Measurements from ENCODE around the gene KCNN3. TPM values are rescaled to one million over a fixed set of nuclear protein-coding genes. Genes with fewer than 3 reads are reported as not detected.

The KCNN3 gene
- total RNA-seq, 2 donors from 2014 or later, result 0.10 to 0.42 TPM

DNA sequence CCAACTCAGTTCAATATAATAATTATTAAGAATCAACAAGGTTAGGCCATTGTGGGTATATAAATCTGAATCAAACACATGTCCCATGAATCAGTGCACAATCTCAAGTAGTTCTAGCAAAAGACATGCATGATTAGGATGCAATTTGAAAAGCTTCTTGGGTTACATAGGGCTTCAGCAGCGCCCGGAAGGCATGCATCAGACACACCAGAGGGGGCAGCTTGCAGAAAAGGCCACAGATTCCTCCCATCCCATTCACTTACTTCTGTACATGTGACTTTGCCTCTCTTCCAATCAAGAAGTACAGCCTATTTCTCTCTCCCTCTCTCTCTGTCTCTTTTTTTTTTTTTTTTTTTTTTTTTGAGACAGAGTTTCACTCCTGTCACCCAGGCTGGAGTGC, 91.8 kb downstream of the KCNN3 start:
- ATAC-seq (replicated peaks in 1 of 2) (no peak), DNase-seq (no peak)
- H3K27me3 Mint-ChIP-seq (ENCODE audit: low read depth), result no peaks in the 10 kb centered on the region
- peaks cover 0 to 4% of the 10 kb centered on the region in 2 donors for H3K9me3 Mint-ChIP-seq
- H3K4me1 Mint-ChIP-seq (ENCODE audit: low read depth), result peaks cover 20% of the 10 kb centered on the region
- peaks cover 3 to 5% of the 10 kb centered on the region in 2 donors for H3K36me3 Mint-ChIP-seq (ENCODE audit: insufficient read depth in 2 of 2)
- no peak overlapping the region for H3K27ac Mint-ChIP-seq
- no peak overlapping the region for H3K4me3 Mint-ChIP-seq

DNA sequence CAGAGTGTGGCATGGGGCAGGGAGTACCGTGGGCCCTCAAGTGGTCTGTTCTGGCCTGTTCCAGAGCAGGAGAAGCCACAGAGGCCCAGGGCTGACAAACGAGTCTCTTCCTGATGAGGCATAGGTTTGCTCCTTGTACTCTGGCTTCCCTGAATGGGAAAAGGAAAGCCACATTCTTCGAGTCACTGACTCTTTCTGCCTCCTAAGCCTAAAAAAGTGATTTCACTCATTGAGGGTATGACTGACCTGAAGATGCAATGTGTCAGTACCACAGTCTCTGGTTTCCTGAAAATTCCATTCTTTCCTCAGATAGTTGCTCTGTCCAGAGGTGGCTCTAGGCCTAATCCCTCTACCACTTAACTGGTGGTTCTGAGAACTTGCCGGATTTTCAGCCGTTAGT, 92.3 kb downstream of the KCNN3 start:
- ATAC-seq (replicated peaks in 1 of 2), result peak in 1 of 2 donors; percentile 5
- Mint-ChIP-seq H3K27me3 (ENCODE audit: low read depth) (no peaks in the 10 kb centered on the region), H3K27ac (no peak overlapping the region), H3K36me3 (ENCODE audit: insufficient read depth in 2 of 2) (peaks cover 3 to 5% of the 10 kb centered on the region in 2 donors), H3K4me3 (no peak overlapping the region), H3K9me3 (peaks cover 0 to 4% of the 10 kb centered on the region in 2 donors), H3K4me1 (ENCODE audit: low read depth) (peaks cover 22% of the 10 kb centered on the region)
- DNase-seq, result no peak

DNA sequence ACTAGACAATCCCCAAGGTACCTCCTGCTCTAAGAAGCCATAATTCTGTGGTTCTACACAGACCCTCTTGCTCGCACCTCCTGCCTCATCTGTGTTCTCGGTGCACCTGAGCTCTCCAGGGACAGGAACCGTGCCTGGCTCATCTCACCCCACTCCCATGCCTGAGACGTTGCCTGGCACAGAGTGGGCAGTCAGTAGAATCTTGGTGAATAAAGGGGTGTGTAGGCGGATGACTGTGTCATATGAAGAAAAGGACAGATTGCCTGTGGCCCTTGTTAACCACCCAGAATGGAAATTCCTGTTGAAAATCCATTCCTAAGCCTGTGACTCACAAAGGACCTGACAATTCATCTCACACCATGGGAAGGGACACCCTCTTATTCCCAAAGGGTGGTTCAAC, 92.9 kb downstream of the KCNN3 start:
- Mint-ChIP-seq H3K36me3 (ENCODE audit: insufficient read depth in 2 of 2) (peaks cover 3 to 5% of the 10 kb centered on the region in 2 donors), H3K27ac (no peak overlapping the region), H3K4me1 (ENCODE audit: low read depth) (peaks cover 28% of the 10 kb centered on the region), H3K27me3 (ENCODE audit: low read depth) (no peaks in the 10 kb centered on the region), H3K4me3 (no peak overlapping the region), H3K9me3 (peaks cover 0 to 4% of the 10 kb centered on the region in 2 donors)
- ATAC-seq (replicated peaks in 1 of 2) (peak; percentile 24 to 50), DNase-seq (no peak)

DNA sequence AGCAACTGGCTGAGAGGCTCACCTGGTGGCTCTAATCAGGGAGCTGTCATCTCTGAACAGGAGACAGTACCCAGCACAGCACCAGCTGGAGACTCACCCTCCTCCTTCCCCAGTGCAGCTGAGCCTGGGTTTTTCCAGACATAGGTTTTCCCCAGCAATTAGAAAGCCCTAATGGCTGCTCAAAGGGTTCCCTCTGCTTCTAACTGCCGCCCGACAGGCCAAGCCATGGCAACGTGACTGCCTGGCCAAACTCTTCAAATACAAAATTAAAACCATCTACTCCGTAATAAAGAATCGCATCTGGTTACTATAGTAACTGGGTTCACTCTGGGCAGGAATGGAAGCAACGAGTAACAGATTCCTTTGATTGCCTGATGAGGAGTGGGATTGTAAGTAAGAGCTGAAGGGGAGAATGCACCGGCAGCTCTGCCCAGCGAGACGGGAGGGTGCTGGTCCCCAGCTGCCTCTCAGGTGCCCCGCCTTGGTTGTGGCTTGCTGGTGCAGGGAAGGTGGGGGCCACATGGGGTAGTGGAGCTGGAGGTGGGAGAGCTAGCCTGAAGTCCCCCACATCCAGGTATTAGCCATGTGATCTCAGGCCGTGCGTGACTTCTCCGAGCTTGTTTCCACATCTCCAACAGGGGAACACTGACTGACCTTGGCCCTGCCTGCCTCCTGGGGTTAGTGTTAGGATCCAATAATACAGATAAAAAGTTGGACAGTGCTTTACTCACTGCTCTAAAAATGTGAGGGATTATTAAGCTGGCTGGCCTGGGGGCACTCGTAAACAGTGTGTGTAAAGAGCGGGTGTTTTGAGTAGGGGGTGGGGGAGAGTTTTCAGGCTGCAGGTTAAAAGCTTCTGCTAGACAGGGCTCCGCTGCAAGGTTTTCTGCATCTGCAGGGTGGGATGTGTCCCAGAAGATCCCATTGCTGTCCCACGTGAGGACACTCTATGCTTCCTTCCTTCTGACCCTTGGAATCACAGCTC, 94.2 kb downstream of the KCNN3 start:
- Mint-ChIP-seq H3K27ac (no peak overlapping the region), H3K27me3 (ENCODE audit: low read depth) (no peaks in the 10 kb centered on the region), H3K9me3 (peaks cover 0 to 4% of the 10 kb centered on the region in 2 donors), H3K36me3 (ENCODE audit: insufficient read depth in 2 of 2) (peaks cover 3 to 5% of the 10 kb centered on the region in 2 donors), H3K4me3 (no peak overlapping the region), H3K4me1 (ENCODE audit: low read depth) (peaks cover 34% of the 10 kb centered on the region)
- no peak for DNase-seq
- no peak for ATAC-seq (replicated peaks in 1 of 2)

DNA sequence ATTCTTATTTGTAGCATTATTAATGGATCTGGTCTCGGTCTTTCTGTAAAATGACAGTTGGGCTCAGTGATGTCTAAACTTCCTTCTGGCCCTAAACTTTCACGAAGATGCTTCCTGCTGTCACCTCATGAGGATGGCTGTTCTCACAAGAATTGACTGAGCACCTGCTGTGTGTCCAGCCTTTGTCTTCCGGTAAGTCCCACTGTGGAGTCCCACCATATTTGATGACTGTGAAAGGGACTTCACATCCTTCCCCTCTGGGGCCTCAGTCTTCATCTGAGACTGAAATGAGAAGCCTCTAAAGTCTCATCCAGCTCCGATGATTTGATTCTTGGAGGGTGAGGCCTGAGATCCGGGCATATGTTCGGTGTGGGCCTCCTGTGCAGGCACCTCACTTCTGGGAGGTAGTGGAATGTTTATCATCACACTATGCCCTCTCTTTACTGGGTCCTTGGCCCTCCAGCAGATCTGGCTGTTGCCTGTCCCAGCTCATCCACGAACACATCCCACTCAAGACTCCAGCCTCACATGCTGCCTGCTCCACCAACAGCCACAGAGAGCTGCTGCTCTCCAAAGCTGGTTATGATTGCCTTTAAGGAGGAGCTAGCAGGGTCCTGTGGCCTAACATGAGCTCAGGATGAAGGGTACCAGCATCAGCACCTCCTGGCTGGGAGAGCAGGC, 95.8 kb downstream of the KCNN3 start:
- Mint-ChIP-seq H3K4me1 (ENCODE audit: low read depth) (peaks cover 34% of the 10 kb centered on the region), H3K27me3 (ENCODE audit: low read depth) (no peaks in the 10 kb centered on the region), H3K36me3 (ENCODE audit: insufficient read depth in 2 of 2) (peaks cover 3 to 5% of the 10 kb centered on the region in 2 donors), H3K9me3 (peaks cover 0 to 3% of the 10 kb centered on the region in 2 donors), H3K27ac (no peak overlapping the region), H3K4me3 (no peak overlapping the region)
- no peak for ATAC-seq (replicated peaks in 1 of 2)
- DNase-seq, result no peak

DNA sequence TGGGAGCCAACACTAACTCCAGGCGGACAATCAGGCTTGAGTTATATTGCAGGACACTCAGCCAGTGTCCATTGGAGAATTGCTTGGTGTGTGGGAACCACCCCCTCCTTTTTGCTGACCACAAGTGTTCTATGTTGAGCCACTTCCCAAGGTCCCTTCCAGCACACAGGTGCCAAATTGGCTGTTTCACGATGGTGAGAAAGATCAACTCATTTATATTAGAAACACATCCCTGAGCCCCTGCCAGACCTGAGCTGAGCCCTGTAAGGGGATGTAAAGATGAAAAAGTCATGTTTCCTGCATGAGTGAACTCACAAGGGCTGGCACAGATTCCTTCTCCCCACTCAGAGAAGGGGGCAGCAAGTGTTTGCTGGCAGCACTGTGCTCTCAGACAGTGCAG, 96.5 kb downstream of the KCNN3 start:
- Mint-ChIP-seq H3K4me1 (ENCODE audit: low read depth) (peaks cover 34% of the 10 kb centered on the region), H3K36me3 (ENCODE audit: insufficient read depth in 2 of 2) (peaks cover 0 to 2% of the 10 kb centered on the region in 2 donors), H3K27ac (no peak overlapping the region), H3K27me3 (ENCODE audit: low read depth) (no peaks in the 10 kb centered on the region), H3K4me3 (no peak overlapping the region), H3K9me3 (no peaks in the 10 kb centered on the region)
- DNase-seq, result no peak
- no peak for ATAC-seq (replicated peaks in 1 of 2)

DNA sequence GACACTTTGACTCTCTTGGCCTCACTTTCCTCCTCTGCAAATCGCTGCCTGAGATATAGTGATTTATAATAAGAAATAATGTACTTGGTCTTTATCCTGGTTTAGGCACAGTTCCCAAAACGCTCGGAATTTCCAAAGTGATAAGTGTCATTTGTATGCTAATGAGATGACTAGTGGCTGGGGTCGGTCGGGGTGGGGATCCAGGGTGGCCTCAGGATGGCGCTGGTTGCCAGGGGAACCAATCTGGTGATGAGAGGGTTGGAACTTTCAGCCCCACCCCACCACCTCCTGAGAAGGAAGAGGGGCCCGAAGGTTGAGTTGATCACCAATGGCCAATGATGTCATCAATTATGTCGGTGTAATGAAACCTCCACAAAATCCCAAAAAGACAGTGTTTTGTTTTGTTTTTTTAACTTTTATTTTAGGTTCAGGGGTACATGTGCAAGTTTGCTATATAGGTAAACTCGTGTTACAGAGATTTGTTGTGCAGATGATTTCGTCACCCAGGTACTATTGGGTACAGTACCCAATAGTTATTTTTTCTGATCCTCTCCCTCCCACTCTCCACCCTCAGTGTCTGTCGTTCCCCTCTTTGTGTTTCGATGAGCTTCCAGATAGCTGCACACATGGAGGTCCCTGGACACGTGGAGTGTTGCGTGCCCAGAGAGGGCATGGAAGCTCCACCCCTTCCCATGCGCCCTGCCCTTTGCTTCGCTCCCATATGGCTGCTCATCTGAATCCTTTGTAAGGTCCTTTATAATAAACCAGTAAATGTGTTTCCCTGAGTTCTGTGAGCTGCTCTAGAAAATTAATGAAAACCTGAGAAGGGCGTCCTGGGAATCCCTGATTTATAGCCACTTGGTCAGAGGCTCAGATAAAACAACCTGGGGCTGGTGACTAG, 97.2 kb downstream of the KCNN3 start:
- peak in 1 of 2 donors; percentile 42 for DNase-seq
- H3K4me3 Mint-ChIP-seq, result no peak overlapping the region
- peak; percentile 54 to 59 for ATAC-seq (replicated peaks in 1 of 2)
- H3K9me3 Mint-ChIP-seq, result no peaks in the 10 kb centered on the region
- H3K27me3 Mint-ChIP-seq (ENCODE audit: low read depth), result no peaks in the 10 kb centered on the region
- peaks cover 34% of the 10 kb centered on the region for H3K4me1 Mint-ChIP-seq (ENCODE audit: low read depth)
- no peak overlapping the region for H3K27ac Mint-ChIP-seq
- no peaks in the 10 kb centered on the region for H3K36me3 Mint-ChIP-seq (ENCODE audit: insufficient read depth in 2 of 2)

DNA sequence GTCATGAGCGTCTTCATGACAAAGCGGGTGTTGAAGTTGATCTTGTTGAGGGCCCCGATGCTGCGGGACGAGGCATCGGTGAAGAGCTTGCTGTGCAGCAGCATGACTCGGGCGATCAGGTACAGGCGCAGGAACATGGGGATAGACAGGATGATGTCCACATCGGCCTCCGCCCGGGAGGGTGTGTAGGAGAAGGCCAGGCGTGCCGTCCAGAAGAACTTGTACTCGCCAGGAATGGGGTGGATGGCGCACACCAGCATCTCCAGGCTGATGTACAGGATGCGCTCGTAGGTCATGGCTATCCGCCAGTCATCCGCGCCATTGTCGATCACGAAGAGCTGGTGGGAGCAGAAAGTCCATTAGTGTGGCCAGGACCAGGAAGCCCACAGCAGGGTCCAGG, 98.0 kb downstream of the KCNN3 start:
- DNase-seq, result no peak
- H3K9me3 Mint-ChIP-seq, result no peaks in the 10 kb centered on the region
- H3K4me3 Mint-ChIP-seq, result no peak overlapping the region
- H3K27me3 Mint-ChIP-seq (ENCODE audit: low read depth), result no peaks in the 10 kb centered on the region
- H3K36me3 Mint-ChIP-seq (ENCODE audit: insufficient read depth in 2 of 2), result no peaks in the 10 kb centered on the region
- peaks cover 26% of the 10 kb centered on the region for H3K4me1 Mint-ChIP-seq (ENCODE audit: low read depth)
- H3K27ac Mint-ChIP-seq, result no peak overlapping the region
- no peak for ATAC-seq (replicated peaks in 1 of 2)

DNA sequence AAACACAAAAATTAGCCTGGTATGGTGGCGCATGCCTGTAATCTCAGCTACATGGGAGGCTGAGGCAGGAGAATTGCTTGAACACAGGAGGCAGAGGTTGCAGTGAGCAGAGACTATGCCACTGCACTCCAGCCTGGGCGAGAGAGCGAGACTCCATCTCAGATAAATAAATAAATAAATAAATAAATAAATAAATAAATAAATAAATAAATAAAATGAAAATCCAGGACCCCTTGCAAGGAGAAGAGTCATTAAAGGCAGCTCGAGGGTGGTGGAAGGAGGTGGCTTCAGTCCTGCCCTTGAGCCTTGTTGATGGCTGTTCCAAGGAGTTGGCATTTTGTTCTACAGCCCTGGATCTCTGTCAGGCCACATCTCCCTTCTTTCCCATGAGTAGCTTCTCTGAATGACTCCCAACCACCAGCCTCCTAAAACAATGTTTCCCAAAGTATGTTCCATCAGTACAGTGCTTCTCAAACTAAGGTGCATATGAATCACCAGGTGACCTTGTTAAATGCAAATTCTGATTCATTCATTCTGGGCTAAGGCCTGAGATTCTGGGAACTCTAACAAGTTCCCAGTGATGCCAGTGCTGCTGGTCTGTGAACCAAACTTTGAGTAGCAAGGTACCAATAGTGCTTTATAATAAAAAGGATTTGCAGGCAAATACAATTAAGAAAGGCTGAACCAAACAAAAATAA, 99.0 kb downstream of the KCNN3 start:
- ATAC-seq (replicated peaks in 1 of 2), result no peak

DNA sequence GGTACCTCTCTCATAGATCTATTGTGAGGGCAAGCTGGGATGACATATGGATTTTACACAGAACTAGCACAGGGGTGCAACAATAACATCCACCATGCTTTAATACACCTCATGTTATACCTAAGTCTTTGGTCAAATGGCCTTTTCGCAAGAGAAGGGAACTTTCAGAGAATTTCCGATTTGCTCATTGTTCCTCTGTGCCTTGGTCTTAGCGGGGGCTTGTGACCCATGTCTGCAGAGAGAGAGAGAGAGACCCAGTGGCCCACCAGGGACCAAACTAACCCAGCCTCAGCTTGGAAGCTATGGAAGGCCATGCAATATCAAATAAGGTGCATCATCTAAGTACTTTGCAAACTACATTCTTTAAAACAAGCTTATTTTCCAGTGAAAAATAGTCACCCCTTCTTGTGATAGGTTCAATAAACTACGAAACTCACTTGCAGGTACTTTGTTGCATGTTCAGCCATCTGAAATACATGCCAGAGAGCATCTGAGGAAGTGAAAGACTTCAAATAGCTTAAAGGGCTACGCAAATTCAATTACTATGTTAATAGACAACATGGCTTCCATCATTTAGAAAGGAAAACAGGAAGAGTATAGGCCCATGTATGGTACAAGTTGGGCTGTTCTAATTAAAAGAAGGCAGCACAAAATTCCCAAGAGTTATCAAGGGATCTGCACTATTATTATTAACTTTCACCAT, 100.7 kb downstream of the KCNN3 start:
- ATAC-seq (replicated peaks in 1 of 2) (no peak), DNase-seq (no peak)
- no peak overlapping the region for H3K27ac Mint-ChIP-seq
- no peaks in the 10 kb centered on the region for H3K27me3 Mint-ChIP-seq (ENCODE audit: low read depth)
- no peak overlapping the region for H3K4me3 Mint-ChIP-seq
- no peaks in the 10 kb centered on the region for H3K36me3 Mint-ChIP-seq (ENCODE audit: insufficient read depth in 2 of 2)
- H3K4me1 Mint-ChIP-seq (ENCODE audit: low read depth), result peaks cover 19% of the 10 kb centered on the region
- no peaks in the 10 kb centered on the region for H3K9me3 Mint-ChIP-seq

More for the DNA sequence above, 99.0 kb downstream of the KCNN3 start:
- DNase-seq, result no peak
- Mint-ChIP-seq H3K36me3 (ENCODE audit: insufficient read depth in 2 of 2) (no peaks in the 10 kb centered on the region), H3K9me3 (no peaks in the 10 kb centered on the region), H3K4me3 (no peak overlapping the region), H3K27ac (no peak overlapping the region), H3K4me1 (ENCODE audit: low read depth) (peaks cover 23% of the 10 kb centered on the region), H3K27me3 (ENCODE audit: low read depth) (no peaks in the 10 kb centered on the region)

DNA sequence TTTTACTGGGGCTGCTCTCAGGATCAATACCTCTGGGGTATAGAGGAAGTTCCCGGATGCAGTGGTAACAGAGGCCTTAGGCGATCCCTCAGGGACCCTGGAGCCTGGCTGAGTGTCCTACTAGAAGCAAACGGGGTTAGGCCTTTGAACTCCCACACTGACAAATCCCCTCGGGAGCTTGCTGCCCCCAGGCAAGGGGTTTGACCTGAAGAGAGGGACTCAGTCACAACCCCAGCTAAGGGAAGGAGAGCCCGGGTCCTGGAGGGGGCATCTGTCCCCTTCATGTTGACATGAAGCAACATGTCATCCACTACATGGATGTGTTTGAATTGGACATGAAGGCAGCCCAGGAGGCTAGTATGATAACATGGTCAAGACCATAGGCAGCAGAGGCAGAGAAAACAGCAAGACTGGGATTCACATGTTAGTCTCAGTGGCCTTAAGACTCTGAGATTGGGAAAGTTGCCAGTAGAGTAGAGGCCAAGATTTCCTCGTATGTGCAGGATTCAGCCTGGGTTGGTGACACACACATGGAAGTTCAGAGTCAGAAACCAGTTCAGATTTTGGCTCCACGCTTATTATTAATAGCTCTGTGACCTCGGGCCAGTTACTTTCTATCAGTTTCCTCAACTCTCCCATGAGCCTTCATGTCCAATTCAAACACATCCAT, 101.5 kb downstream of the KCNN3 start:
- peaks cover 23% of the 10 kb centered on the region for H3K4me1 Mint-ChIP-seq (ENCODE audit: low read depth)
- no peak overlapping the region for H3K27ac Mint-ChIP-seq
- no peak for DNase-seq
- no peaks in the 10 kb centered on the region for H3K27me3 Mint-ChIP-seq (ENCODE audit: low read depth)
- no peaks in the 10 kb centered on the region for H3K9me3 Mint-ChIP-seq
- no peaks in the 10 kb centered on the region for H3K36me3 Mint-ChIP-seq (ENCODE audit: insufficient read depth in 2 of 2)
- ATAC-seq (replicated peaks in 1 of 2), result no peak
- H3K4me3 Mint-ChIP-seq, result no peak overlapping the region
